Activated naive CD8-positive, alpha-beta T cell treated with anti-CD3 and anti-CD28 coated beads, Interleukin-2, amount 50 U/mL, for 24 hours (primary cell): ENCODE measurements around the gene OSMR.
"Not testable (repeated sequence)": the region's sequence is repeated elsewhere in the genome, so short reads cannot be mapped to it uniquely, and the experiment has no call there.

Experiments
- ATAC-seq: fragments of 150-1000 bp; cut with Tn5 transposase; one replicate; pipeline ENCODE4 v1.10.0; 2021
- DNase-seq: peaks from one replicate; pipeline ENCODE4 v3.0.0; 2021
- H3K27ac Mint-ChIP-seq: one replicate; pipeline ENCODE4 v1.8.0; 2021; ENCODE audit warnings: mild to moderate bottlenecking, mixed read lengths
- H3K27me3 Mint-ChIP-seq: one replicate; pipeline ENCODE4 v1.8.0; 2021; ENCODE audit warnings: mixed read lengths
- H3K36me3 Mint-ChIP-seq: one replicate; pipeline ENCODE4 v1.8.0; 2021; ENCODE audit warnings: low read depth, mixed read lengths
- H3K4me1 Mint-ChIP-seq: one replicate; pipeline ENCODE4 v1.8.0; 2021; ENCODE audit warnings: mixed read lengths
- H3K4me3 Mint-ChIP-seq: one replicate; pipeline ENCODE4 v1.8.0; 2021; ENCODE audit warnings: mild to moderate bottlenecking, moderate library complexity, mixed read lengths
- H3K9me3 Mint-ChIP-seq: one replicate; pipeline ENCODE4 v1.8.0; 2021; ENCODE audit warnings: mixed read lengths

The OSMR gene

DNA sequence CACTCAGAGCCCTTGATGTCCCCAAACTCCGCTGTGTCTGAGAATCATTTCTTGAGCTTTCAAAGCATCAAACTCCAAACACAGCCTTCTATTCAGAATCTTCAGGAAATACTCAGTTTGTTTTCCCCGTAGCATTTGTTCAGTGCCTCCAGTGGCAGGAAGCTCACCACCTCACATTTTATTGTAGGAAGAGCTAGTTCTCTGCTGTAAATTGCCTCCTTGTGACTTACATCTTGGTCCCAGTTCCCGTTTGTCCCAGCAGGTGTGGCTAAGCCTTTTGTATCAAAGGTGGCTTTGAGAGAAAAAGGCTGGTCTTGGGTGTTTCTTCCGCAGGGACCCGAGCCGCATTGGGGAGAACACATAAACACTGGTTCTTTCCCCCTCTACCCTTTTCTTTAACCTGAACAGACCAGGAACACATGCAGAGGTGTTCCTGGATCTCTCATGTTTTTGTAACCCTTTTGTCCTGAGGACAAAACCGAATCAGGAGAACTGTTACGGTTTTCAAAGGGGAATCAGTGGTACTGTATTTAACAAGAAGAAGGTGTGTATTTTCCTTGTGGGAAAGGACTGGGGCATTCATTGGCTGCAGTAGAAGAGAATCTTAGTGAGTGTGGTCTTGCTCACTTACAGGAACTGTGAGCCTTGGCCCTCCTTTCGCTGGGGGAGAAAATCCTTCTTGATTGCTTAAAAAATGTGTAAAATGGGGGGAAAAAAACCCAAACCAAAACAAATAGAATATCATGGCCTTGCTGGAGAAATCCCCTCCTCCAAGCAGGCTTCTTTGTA is 1.9 kb downstream of the OSMR start:
- Mint-ChIP-seq H3K9me3 (peaks cover 8% of the 10 kb centered on the region), H3K27ac (no peak overlapping the region), H3K36me3 (no peaks in the 10 kb centered on the region), H3K27me3 (peaks cover 55% of the 10 kb centered on the region), H3K4me3 (no peak overlapping the region), H3K4me1 (peaks cover 10% of the 10 kb centered on the region)
- DNase-seq = no peak
- ATAC-seq = no peak

DNA sequence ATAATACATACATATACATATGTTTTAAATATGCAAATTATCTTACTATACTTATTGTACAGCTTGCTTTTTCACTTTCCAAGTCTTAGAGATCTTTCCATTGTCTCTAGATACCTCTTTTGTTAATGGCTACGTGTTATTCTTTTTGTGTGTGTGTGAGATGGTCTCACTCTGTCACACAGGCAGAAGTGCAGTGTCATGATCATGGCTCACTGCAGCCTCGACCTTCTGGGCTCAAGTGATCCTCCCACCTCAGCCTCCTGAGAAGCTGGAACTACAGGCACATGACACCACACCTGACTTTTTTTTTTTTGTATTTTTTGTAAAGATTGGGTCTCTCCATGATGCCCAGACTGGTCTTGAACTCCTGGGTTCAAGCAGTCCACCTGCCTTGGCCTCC is 2.8 kb downstream of the OSMR start:
- H3K9me3 Mint-ChIP-seq = peaks cover 8% of the 10 kb centered on the region
- no peak overlapping the region for H3K27ac Mint-ChIP-seq
- peaks cover 50% of the 10 kb centered on the region for H3K27me3 Mint-ChIP-seq
- ATAC-seq = no peak
- H3K36me3 Mint-ChIP-seq = no peaks in the 10 kb centered on the region
- peaks cover 10% of the 10 kb centered on the region for H3K4me1 Mint-ChIP-seq
- no peak overlapping the region for H3K4me3 Mint-ChIP-seq
- DNase-seq = no peak

DNA sequence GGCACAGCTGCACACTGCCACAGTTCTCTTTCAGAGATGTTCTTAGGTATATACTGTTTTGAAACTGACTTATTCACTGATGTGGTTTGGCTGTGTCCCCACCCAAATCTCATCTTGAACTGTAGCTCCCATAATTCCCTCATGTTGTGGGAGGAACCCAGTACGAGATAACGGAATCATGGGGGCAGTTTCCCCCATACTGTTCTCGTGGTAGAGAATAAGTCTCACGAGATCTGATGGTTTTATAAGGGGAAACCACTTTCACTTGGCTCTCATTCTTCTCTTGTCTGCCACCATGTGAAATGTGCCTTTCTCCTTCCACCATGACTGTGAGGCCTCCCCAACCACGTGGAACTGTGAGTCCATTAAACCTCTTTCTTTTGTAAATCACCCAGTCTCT is 5.8 kb downstream of the OSMR start:
- DNase-seq, H3K4me1 Mint-ChIP-seq, H3K36me3 Mint-ChIP-seq, H3K27ac Mint-ChIP-seq, H3K4me3 Mint-ChIP-seq, H3K9me3 Mint-ChIP-seq, ATAC-seq: not testable (repeated sequence)
- peaks cover 32% of the 10 kb centered on the region for H3K27me3 Mint-ChIP-seq

DNA sequence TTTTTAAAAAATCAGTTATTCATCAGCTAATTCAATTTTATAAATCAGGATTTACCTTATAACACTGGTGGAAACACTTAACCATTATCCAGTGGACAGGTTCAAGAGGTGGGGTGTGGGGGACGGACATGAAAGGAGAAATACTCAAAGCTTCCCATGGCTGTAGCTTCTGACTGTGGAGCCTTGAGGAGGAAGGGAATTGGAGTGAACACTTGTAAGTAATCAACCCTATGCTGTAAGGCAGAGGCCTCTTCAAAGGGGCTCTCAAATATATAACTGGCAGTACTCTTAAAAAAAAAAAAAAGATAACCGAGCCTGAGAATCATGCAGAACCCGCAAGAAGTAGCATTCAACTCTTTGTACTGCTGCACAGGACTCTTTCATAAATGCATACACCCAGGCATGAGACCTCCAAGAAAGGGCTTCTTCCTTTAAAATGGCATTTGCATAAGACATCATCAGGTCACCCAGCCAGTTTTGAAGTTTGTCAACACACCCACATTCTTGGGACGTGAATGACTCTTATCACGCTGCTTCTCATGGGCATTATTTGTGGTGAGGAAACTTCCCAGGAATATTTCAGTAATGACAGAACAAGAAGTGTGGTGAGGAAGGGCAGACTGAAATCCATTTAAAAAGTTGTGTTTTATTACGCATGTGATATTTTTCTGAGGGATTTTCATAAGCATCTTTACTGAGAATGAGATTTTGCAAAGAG is 8.1 kb downstream of the OSMR start:
- ATAC-seq (no peak), DNase-seq (no peak)
- Mint-ChIP-seq H3K27me3 (peaks cover 24% of the 10 kb centered on the region), H3K4me3 (no peak overlapping the region), H3K27ac (no peak overlapping the region), H3K36me3 (no peaks in the 10 kb centered on the region), H3K4me1 (no peaks in the 10 kb centered on the region), H3K9me3 (peaks cover 8% of the 10 kb centered on the region)

DNA sequence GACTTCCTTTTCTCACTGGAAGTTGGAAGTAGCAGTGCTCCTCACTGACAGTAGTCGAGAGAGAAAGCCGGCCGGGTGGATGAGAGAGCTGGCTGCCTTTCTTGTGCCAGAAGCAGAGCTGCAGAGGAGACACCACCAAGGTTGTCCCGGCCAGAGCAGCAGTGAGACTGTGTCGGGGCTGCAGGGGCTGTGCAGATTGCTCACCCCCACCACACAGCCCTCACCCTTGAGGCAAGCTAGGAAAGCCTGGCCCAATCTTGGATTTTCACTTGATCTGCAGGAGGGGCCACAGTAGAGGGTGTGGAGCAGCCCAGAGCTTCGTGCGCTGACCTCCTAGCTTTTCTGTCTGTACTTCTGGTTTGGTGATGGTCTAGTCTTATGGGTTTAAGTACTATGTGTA is 9.1 kb downstream of the OSMR start:
- DNase-seq (no peak), ATAC-seq (no peak)
- Mint-ChIP-seq H3K27me3 (peaks cover 21% of the 10 kb centered on the region), H3K36me3 (no peaks in the 10 kb centered on the region), H3K9me3 (peaks cover 8% of the 10 kb centered on the region), H3K4me3 (no peak overlapping the region), H3K4me1 (no peaks in the 10 kb centered on the region), H3K27ac (no peak overlapping the region)

DNA sequence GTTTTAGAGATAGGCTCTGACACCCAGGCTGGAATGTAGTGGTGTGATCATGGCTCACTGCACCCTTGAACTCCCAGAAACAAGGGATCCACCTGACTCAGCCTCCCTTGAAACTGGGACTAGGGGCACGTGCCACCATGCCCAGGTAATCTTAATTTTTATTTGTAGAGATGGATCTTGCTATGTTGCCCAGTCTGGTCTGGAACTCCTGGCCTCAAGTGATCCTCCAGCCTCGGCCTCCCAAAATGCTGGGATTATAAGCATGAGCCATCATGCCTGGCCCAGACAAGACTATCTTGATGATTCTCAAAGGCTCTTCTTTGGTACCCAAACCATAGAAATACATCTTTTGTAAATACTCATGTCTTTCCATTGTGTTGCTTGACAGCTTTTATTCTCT is 10.8 kb downstream of the OSMR start:
- Mint-ChIP-seq H3K9me3 (peaks cover 4% of the 10 kb centered on the region), H3K27me3 (peaks cover 19% of the 10 kb centered on the region), H3K27ac (no peak overlapping the region), H3K4me3 (no peak overlapping the region), H3K4me1 (no peaks in the 10 kb centered on the region), H3K36me3 (no peaks in the 10 kb centered on the region)
- no peak for DNase-seq
- ATAC-seq = no peak

DNA sequence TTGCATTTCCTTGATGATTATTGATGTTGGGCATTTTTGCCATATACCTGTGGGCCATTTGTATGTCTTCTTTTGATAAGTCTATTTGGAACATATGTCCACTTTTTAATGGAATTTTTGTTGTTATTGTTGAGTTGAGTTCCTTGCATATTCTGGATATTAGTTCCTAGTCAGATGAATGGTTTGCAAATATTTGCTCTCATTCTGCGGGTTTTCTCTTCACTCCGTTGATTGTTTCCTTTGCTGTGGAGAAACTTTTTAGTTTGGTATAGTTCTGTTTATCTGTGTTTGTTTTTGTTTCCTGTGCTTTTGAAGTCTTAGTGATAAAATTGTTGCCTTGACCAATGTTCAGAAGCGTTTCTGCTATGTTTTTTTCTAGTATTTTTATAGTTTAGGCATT is 13.0 kb downstream of the OSMR start:
- no peak for ATAC-seq
- Mint-ChIP-seq H3K27me3 (peaks cover 19% of the 10 kb centered on the region), H3K36me3 (peaks cover 2% of the 10 kb centered on the region), H3K4me3 (no peak overlapping the region), H3K4me1 (no peaks in the 10 kb centered on the region), H3K9me3 (peaks cover 4% of the 10 kb centered on the region), H3K27ac (no peak overlapping the region)
- no peak for DNase-seq

DNA sequence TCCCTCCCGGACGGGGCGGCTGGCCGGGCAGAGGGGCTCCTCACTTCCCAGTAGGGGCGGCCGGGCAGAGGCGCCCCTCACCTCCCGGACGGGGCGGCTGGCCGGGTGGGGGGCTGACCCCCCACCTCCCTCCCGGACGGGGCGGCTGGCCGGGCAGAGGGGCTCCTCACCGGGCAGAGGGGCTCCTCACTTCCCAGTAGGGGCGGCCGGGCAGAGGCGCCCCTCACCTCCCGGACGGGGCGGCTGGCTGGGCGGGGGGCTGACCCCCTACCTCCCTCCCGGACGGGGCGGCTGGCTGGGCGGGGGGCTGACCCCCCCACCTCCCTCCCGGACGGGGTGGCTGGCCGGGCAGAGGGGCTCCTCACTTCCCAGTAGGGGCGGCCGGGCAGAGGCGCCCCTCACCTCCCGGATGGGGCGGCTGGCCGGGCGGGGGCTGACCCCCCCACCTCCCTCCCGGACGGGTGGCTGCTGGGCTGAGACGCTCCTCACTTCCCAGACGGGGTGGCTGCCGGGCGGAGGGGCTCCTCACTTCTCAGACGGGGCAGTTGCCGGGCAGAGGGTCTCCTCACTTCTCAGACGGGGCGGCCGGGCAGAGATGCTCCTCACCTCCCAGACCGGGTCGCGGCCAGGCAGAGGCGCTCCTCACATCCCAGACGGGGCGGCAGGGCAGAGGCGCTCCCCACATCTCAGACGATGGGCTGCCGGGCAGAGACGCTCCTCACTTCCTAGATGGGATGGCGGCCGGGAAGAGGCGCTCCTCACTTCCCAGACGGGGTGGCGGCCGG is 16.4 kb downstream of the OSMR start:
- H3K4me1 Mint-ChIP-seq, ATAC-seq, DNase-seq, H3K36me3 Mint-ChIP-seq, H3K4me3 Mint-ChIP-seq, H3K27ac Mint-ChIP-seq, H3K27me3 Mint-ChIP-seq: not testable (repeated sequence)
- peaks cover 20% of the 10 kb centered on the region for H3K9me3 Mint-ChIP-seq

DNA sequence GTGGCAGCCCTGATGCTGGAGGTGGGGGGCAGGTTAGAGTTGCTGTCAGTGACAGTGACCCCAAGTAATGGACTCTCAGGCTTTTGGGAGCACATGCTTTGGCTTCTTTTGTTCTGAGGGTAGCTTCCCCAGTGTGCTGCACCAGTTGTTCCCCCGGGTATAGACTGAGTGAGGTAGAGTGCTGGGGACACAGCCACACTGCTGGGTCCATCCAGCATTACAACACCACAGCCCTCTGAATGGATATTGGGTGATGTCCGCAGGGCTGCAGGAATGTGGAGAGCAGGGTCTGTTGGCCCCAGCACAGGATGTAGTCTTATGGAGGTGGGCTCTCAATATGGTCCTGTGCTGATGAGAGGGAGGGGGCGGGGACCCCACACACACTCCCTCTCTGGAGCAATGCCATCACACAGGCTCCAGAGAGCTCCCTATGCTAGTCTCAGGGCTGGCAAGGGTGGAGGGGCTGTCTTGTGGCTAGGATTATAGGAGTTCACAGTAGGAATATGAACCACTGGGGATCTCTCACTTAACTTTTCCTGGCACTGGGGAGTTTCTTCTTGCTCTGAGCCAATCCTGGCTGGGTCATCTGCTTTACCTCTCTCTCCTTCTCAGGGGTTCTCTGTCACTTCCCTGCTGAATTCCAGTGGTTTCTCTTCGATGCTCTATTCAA is 20.7 kb downstream of the OSMR start:
- H3K9me3 Mint-ChIP-seq = peaks cover 20% of the 10 kb centered on the region
- H3K4me1 Mint-ChIP-seq = no peaks in the 10 kb centered on the region
- ATAC-seq (no peak), DNase-seq (no peak)
- H3K27ac Mint-ChIP-seq = no peak overlapping the region
- no peak overlapping the region for H3K4me3 Mint-ChIP-seq
- peaks cover 2% of the 10 kb centered on the region for H3K36me3 Mint-ChIP-seq
- H3K27me3 Mint-ChIP-seq = peaks cover 6% of the 10 kb centered on the region

DNA sequence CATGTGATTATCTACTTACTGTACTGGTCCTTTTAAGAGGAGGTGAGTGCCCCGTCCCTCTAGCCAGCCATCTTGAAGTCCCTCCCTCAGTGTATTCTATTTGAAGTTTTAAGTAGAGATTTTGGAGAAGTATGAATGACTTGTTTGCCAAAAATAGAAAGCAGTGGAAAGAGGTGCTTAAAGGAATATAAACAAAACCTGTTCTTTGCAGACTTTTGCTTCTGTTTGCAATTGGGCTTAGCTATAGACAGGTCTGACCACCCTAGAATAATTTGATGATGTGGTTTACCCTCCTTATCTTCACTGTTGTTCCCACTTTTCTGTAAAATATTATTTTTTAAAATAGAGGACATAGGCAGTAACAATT is 21.2 kb downstream of the OSMR start:
- H3K4me3 Mint-ChIP-seq = no peak overlapping the region
- H3K36me3 Mint-ChIP-seq = peaks cover 2% of the 10 kb centered on the region
- no peak for DNase-seq
- no peak for ATAC-seq
- peaks cover 6% of the 10 kb centered on the region for H3K27me3 Mint-ChIP-seq
- no peak overlapping the region for H3K27ac Mint-ChIP-seq
- H3K9me3 Mint-ChIP-seq = peaks cover 20% of the 10 kb centered on the region
- H3K4me1 Mint-ChIP-seq = no peaks in the 10 kb centered on the region

DNA sequence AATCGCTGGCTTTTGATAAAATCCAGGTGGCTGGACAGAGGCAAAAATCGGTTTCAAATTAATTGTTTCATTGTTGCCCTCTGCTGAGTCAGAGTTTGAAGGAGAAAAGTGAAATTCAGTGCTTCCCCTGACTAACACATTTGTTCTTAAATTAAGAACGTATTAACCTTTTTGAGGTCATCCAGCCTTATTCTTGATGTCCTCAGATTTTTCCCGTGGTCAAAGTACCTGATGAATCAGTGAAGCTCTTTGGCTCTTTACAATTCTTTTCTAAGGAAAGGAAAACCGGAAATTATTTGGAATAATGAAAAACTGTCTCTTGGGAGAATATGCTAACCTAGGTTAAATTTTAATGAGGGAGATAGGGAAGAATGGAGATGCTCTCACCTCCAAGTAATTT is 21.6 kb downstream of the OSMR start:
- no peak overlapping the region for H3K4me3 Mint-ChIP-seq
- H3K27ac Mint-ChIP-seq = no peak overlapping the region
- DNase-seq (no peak), ATAC-seq (no peak)
- peaks cover 2% of the 10 kb centered on the region for H3K36me3 Mint-ChIP-seq
- H3K9me3 Mint-ChIP-seq = peaks cover 20% of the 10 kb centered on the region
- peaks cover 6% of the 10 kb centered on the region for H3K27me3 Mint-ChIP-seq
- no peaks in the 10 kb centered on the region for H3K4me1 Mint-ChIP-seq

DNA sequence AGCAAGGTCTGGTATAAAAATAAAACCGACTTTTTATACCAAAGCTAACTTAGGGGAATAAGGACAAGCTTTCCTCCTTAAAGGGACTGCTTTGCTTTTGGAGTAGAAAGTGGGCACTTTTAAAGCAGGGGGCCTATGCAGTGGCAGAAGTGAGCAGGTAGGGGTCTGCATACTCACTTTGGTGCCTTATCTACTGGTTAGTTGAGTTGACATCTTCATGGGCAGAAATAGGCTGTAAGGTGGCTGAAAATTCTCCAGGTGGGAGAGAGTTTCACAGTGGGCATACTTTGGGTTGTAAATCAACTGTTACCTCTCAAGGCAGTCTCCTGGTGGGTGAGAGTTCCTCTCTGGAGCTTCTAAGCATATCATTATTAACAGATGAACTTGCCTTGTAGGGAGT is 24.8 kb downstream of the OSMR start:
- Mint-ChIP-seq H3K27ac (no peak overlapping the region), H3K27me3 (peaks cover 20% of the 10 kb centered on the region), H3K4me3 (no peak overlapping the region), H3K36me3 (no peaks in the 10 kb centered on the region), H3K4me1 (no peaks in the 10 kb centered on the region), H3K9me3 (no peaks in the 10 kb centered on the region)
- DNase-seq = no peak
- no peak for ATAC-seq

DNA sequence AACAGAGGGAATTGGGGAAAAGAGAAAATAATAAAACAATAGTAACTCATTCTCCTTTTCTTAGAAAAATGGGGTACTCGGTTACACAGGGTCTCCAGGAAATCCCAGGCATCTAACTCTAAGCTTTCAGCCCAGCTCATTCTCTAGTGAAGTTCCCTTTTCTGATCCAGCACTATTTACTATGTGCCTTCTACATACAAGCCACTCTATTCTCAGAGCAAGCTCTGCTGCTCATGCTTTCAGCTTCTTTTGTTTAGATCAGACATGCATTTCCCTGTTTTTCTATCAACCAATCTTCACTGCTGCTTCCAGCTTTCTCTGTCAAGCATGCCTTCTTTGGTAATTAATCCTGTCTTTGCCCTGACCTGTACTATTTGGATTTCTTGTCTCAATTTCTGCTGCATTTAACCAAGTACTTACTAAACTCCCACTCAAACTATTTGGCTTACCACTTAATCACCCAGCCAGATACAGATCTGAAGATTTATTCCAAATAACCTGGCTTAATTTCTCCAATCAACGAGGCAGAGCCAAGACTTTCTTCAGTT is 25.3 kb downstream of the OSMR start:
- no peaks in the 10 kb centered on the region for H3K4me1 Mint-ChIP-seq
- no peak for DNase-seq
- H3K27me3 Mint-ChIP-seq = peaks cover 20% of the 10 kb centered on the region
- H3K27ac Mint-ChIP-seq = no peak overlapping the region
- H3K36me3 Mint-ChIP-seq = no peaks in the 10 kb centered on the region
- ATAC-seq = no peak
- no peaks in the 10 kb centered on the region for H3K9me3 Mint-ChIP-seq
- no peak overlapping the region for H3K4me3 Mint-ChIP-seq

DNA sequence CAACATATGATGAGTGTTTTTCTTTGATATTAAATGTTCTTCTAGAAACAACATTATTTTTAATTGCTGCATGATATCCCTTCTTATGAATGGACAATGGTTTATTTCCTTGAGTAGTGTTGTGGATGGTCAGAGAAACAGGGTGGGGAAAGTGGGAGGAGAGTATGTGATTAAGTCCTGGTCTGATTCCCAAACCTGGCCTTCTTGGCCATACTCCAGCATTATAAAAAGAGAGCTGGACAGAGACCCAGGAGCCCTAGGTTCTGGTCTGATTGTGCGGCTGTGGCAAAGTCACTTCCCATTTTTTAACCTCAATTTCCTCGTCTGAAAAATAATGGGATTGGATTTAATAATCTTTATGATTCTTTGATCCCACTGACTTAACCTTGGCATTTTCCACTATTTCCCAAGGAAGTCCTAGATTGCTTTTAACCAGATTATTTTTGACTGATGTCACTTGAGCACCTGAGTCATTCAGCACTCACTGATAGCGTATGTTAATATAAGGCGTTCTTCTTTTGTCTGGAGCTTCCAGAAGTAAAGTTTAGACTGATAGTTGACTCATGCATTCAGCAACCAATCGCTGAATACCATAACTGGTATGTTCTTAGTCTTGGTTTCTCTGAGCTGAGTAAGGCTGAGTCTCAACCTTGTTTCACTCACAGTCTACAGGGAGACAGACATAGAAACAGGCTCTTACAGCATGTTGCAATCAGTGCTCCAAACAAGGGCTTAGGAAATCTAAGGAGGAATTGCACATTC is 26.2 kb downstream of the OSMR start:
- Mint-ChIP-seq H3K4me3 (no peak overlapping the region), H3K36me3 (no peaks in the 10 kb centered on the region), H3K27me3 (peaks cover 26% of the 10 kb centered on the region), H3K9me3 (no peaks in the 10 kb centered on the region), H3K4me1 (no peaks in the 10 kb centered on the region), H3K27ac (no peak overlapping the region)
- DNase-seq (no peak), ATAC-seq (no peak)
